ENCODE data around the gene ZNF76.
A peak's percentile ranks its signal among the peaks of the same experiment; 100 is the strongest.

The ZNF76 gene

DNA sequence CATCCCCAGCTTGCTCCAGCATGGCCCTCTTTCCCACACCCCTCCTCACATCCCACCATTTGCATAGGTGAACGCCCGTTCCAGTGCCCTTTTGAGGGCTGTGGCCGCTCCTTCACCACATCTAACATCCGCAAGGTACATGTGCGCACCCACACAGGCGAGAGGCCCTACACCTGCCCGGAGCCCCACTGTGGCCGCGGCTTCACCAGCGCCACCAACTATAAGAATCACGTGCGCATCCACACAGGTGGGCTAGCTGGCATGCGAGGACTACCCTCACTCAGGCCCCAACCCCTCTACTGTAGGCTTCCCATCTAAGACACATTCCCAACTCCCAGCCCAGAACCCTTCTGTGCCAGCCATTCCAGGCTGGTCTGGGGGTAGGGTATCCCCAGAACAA lies 32.0 kb downstream of the ZNF76 start:
- H3K9ac ChIP-seq (ENCODE audit: low read depth, low read length) = no peak overlapping the region
- no peak overlapping the region for H3K27ac ChIP-seq (ENCODE audit: low read depth, low read length)
- H3K9me3 ChIP-seq (ENCODE audit: control insufficient read depth, insufficient read depth, low read length) = no peaks in the 10 kb centered on the region
- H3K27me3 ChIP-seq (ENCODE audit: control insufficient read depth, insufficient read depth, low read length) = no peaks in the 10 kb centered on the region
- H3K4me3 ChIP-seq (ENCODE audit: low read depth, low read length) = no peak overlapping the region
- 0 out of 2 replicates have a peak, but pooled peaks cover 2% of the 10 kb centered on the region for H3K4me1 ChIP-seq (ENCODE audit: control insufficient read depth, insufficient read depth, low read length)
- peaks cover 59% of the 10 kb centered on the region for H3K36me3 ChIP-seq (ENCODE audit: control insufficient read depth, insufficient read depth, low read length)

DNA sequence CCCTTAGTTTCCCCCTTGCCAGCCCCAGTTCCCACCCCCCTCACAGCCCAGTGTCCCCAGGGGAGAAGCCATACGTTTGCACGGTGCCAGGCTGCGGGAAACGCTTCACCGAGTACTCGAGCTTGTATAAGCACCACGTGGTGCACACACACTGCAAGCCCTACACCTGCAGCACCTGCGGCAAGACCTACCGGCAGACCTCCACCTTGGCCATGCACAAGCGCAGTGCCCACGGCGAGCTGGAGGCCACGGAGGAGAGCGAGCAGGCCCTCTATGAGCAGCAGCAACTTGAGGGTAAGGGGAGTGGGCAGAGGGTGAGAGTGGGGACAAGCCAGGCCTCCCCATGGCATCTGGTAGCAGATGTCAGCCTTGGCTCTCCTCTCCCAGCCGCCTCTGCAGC lies 33.0 kb downstream of the ZNF76 start:
- 0 out of 2 replicates have a peak, but pooled peaks cover 2% of the 10 kb centered on the region for H3K4me1 ChIP-seq (ENCODE audit: control insufficient read depth, insufficient read depth, low read length)
- H3K9me3 ChIP-seq (ENCODE audit: control insufficient read depth, insufficient read depth, low read length) = no peaks in the 10 kb centered on the region
- no peak overlapping the region for H3K27ac ChIP-seq (ENCODE audit: low read depth, low read length)
- no peak overlapping the region for H3K9ac ChIP-seq (ENCODE audit: low read depth, low read length)
- H3K27me3 ChIP-seq (ENCODE audit: control insufficient read depth, insufficient read depth, low read length) = no peaks in the 10 kb centered on the region
- H3K4me3 ChIP-seq (ENCODE audit: low read depth, low read length) = no peak overlapping the region
- H3K36me3 ChIP-seq (ENCODE audit: control insufficient read depth, insufficient read depth, low read length) = peaks cover 49% of the 10 kb centered on the region

DNA sequence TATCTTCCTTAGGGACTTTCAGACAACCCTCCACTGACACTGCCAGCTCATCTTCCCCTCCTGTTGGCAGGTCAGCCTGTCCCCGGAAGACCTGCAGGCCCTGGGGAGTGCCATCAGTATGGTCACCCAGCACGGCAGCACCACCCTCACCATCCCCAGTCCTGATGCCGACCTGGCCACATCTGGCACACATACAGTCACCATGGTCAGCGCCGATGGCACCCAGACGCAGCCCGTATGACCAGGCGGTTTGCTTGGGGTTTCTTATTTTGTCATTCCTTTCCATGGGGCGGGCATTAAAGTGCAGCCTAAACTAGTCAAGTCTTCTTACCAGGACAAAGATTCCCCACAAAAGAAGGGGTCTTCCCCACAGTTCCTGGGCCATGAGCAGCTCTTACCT lies 34.1 kb downstream of the ZNF76 start:
- peaks cover 40% of the 10 kb centered on the region for H3K36me3 ChIP-seq (ENCODE audit: control insufficient read depth, insufficient read depth, low read length)

DNA sequence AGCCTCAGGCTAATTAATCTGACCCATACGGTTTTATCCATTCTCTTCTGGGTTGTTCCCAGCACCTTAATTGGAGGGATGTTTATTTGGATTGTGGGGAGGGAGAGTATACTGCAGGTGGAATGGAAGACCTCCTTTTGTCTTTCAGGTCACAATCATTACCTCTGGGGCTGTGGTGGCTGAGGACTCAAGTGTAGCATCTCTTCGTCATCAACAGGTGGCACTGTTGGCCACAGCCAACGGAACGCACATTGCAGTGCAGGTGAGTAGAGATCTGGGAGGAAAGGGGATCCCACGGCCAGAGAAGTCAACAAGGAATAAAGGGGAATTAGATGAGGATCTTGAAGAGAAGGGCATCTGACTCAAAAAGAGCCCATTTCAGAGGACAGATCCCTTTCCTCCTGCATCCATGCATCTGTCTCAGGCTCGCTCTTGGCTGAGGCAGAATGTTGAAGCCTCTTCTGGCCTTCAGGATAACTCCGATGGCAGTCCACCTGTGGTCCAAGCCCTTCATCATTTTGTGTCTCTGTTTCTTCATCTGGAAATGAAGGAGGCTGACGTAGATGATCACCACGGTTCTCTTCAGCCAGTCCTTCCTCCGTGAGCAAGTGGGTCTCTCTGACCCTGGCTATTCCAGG lies 34.9 kb downstream of the ZNF76 start:
- no peaks in the 10 kb centered on the region for H3K27me3 ChIP-seq (ENCODE audit: control insufficient read depth, insufficient read depth, low read length)
- no peak overlapping the region for H3K9ac ChIP-seq (ENCODE audit: low read depth, low read length)
- no peak overlapping the region for H3K4me3 ChIP-seq (ENCODE audit: low read depth, low read length)
- H3K9me3 ChIP-seq (ENCODE audit: control insufficient read depth, insufficient read depth, low read length) = no peaks in the 10 kb centered on the region
- no peak overlapping the region for H3K27ac ChIP-seq (ENCODE audit: low read depth, low read length)
- H3K4me1 ChIP-seq (ENCODE audit: control insufficient read depth, insufficient read depth, low read length) = peaks cover 6% of the 10 kb centered on the region; the same call in 1 of the 2 replicates
- H3K36me3 ChIP-seq (ENCODE audit: control insufficient read depth, insufficient read depth, low read length) = peaks cover 36% of the 10 kb centered on the region

More for the DNA sequence above, 34.1 kb downstream of the ZNF76 start:
- Histone ChIP-seq H3K9ac (ENCODE audit: low read depth, low read length) (no peak overlapping the region), H3K4me3 (ENCODE audit: low read depth, low read length) (no peak overlapping the region), H3K27ac (ENCODE audit: low read depth, low read length) (no peak overlapping the region), H3K9me3 (ENCODE audit: control insufficient read depth, insufficient read depth, low read length) (no peaks in the 10 kb centered on the region), H3K4me1 (ENCODE audit: control insufficient read depth, insufficient read depth, low read length) (peaks cover 6% of the 10 kb centered on the region; the same call in 1 of the 2 replicates), H3K27me3 (ENCODE audit: control insufficient read depth, insufficient read depth, low read length) (no peaks in the 10 kb centered on the region)

DNA sequence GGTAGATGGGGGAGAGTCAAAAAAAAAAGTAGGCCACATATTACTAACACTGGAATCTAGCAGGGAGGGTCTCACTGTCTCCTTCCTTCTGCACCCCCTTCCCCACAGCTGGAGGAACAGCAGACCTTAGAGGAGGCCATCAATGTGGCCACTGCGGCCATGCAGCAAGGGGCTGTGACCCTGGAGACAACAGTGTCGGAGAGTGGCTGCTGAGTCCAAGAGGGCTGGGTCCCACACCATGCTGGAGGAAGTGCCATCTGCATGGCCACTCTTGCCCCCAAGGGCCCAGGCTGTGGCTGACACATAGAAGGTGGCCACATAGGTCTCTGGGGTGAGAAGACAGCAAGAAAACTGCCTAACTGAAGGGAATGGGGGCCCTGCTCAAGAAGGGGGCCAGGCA lies 35.5 kb downstream of the ZNF76 start:
- H3K4me3 ChIP-seq (ENCODE audit: low read depth, low read length) = no peak overlapping the region
- peaks cover 32% of the 10 kb centered on the region for H3K36me3 ChIP-seq (ENCODE audit: control insufficient read depth, insufficient read depth, low read length)
- peaks cover 6% of the 10 kb centered on the region; the same call in 1 of the 2 replicates for H3K4me1 ChIP-seq (ENCODE audit: control insufficient read depth, insufficient read depth, low read length)
- H3K9ac ChIP-seq (ENCODE audit: low read depth, low read length) = no peak overlapping the region
- no peaks in the 10 kb centered on the region for H3K9me3 ChIP-seq (ENCODE audit: control insufficient read depth, insufficient read depth, low read length)
- no peaks in the 10 kb centered on the region for H3K27me3 ChIP-seq (ENCODE audit: control insufficient read depth, insufficient read depth, low read length)
- H3K27ac ChIP-seq (ENCODE audit: low read depth, low read length) = no peak overlapping the region

DNA sequence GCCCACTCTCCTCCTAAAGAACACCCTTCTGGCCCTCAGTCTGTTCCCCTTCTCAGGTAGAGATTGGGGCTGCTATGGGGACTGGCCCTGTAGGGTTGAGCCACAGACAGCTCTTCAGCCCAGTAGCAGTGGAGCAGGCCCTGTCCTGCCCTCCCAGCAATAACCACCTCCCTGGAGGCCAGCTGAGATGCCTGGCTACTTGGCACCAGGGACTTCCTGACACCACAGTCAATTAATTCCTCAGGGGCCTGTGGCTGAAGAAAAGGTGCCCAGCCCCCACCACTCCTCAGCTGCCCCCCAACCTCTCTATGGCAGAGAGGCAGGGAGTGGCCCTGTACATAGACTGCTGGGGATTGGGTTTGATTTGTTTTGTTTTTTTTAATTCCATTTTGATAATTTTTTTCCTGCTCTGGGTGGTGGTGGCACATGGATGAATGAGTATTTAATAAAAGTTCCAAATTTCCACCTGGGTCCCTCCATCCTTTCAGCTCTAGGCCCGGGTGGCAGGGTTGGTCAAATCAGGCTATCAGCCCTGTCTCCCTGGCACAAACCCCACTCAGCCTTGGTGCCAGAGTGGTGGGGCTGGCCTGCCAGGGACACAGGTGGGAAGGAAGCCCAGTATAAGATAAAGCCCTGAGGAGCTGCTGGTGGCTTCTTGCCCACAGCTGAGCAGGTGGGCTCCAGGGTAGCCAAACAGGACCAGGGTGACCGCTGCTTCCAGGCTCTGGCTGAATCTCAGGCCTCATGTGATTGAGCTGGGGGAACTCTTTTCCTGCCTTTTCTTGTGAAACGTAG lies 36.2 kb downstream of the ZNF76 start:
- Histone ChIP-seq H3K27ac (ENCODE audit: low read depth, low read length) (no peak overlapping the region), H3K27me3 (ENCODE audit: control insufficient read depth, insufficient read depth, low read length) (no peaks in the 10 kb centered on the region), H3K4me1 (ENCODE audit: control insufficient read depth, insufficient read depth, low read length) (peaks cover 6% of the 10 kb centered on the region; the same call in 1 of the 2 replicates), H3K9me3 (ENCODE audit: control insufficient read depth, insufficient read depth, low read length) (no peaks in the 10 kb centered on the region), H3K36me3 (ENCODE audit: control insufficient read depth, insufficient read depth, low read length) (peaks cover 25% of the 10 kb centered on the region), H3K9ac (ENCODE audit: low read depth, low read length) (no peak overlapping the region), H3K4me3 (ENCODE audit: low read depth, low read length) (no peak overlapping the region)

DNA sequence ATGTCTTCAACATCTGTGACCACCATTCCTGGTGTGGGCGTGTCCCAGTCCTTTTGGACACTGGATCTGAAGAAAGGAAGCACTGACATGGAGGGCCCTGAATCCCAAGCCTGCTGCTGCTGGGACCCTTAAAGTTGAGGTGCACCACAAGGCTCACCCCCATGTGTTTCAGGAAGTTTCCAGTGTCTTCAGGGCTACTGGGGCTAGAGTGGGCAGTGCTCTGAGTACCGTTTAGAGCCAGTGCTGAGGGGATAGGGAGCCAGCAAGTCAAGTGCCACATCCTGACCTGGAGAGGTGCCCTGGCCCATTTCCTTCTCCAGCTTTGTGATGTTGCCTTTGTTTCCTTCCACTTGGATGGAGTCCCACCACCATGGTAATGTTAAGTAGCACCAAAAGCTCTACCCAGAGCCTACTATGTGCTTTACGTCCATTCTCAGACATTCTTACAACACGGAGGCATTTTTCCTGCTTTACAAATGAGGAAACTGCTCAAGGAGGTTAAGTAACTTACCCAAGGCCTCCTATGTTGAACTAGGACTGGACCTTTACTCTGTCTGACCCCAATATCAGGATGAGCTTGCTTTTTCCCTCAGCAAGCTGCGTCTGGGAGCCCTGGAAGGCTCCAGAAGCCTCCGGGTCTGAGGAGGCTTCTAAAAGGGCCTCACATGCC lies 37.5 kb downstream of the ZNF76 start:
- no peaks in the 10 kb centered on the region for H3K9me3 ChIP-seq (ENCODE audit: control insufficient read depth, insufficient read depth, low read length)
- H3K4me1 ChIP-seq (ENCODE audit: control insufficient read depth, insufficient read depth, low read length) = peaks cover 6% of the 10 kb centered on the region; the same call in 1 of the 2 replicates
- no peak overlapping the region for H3K4me3 ChIP-seq (ENCODE audit: low read depth, low read length)
- peak overlapping the region; percentile 18 for H3K27ac ChIP-seq (ENCODE audit: low read depth, low read length)
- no peaks in the 10 kb centered on the region for H3K27me3 ChIP-seq (ENCODE audit: control insufficient read depth, insufficient read depth, low read length)
- H3K9ac ChIP-seq (ENCODE audit: low read depth, low read length) = no peak overlapping the region
- H3K36me3 ChIP-seq (ENCODE audit: control insufficient read depth, insufficient read depth, low read length) = peaks cover 15% of the 10 kb centered on the region

DNA sequence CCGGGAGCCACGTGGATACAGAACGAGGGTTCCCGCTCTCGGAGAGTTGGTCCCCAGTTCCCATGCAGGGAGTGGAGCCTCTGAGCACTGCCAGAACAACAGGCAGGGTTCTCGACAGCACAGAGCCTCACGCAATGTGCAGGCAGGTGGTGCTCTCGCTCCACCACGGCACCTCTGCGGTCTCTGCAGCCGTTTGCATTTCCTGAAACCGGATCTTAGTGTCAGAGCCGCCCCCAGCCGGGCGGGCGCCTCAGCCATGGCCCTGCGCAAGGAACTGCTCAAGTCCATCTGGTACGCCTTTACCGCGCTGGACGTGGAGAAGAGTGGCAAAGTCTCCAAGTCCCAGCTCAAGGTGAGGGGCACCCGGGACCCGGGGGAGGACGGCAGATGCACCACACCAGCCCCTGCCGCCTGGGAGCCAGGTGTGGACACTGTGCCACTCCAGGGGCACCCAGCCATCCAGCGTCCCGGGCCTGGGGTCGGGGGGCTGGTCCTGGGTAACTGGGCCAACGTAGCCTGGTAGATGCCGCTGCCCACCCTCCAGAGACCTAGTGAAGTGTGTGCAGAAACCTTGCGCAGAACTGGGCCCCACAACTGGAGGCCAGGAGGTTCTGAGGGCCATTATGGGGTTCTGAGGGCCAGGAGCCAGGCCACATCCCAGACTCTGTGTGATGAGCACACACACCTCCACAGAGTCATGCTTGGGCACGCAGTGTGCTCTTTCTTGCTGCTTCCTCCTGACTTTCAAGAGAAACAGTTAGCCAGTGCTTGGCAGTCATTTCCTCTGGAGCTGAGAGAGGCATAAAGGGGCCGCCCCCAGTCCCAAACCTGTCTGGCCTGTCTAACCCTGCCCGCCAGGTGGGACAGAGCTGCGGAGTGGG lies 38.3 kb downstream of the ZNF76 start, which contains the start of gene DEF6:
Gene DEF6 (plus strand): TSS at position 218 of the 881 bp plus-strand sequence. CDS start 39 bp downstream, at position 257.
- H3K4me1 ChIP-seq (ENCODE audit: control insufficient read depth, insufficient read depth, low read length) = peaks cover 9% of the 10 kb centered on the region
- peak within 1 kb of the TSS; percentile 19; the same call in 1 of the 2 replicates for H3K4me3 ChIP-seq (ENCODE audit: low read depth, low read length)
- no peaks in the 10 kb centered on the region for H3K27me3 ChIP-seq (ENCODE audit: control insufficient read depth, insufficient read depth, low read length)
- H3K36me3 ChIP-seq (ENCODE audit: control insufficient read depth, insufficient read depth, low read length) = peaks cover 10% of the 10 kb centered on the region
- peak within 1 kb of the TSS; percentile 18 for H3K27ac ChIP-seq (ENCODE audit: low read depth, low read length)
- H3K9ac ChIP-seq (ENCODE audit: low read depth, low read length) = no peak within 1 kb of the TSS
- H3K9me3 ChIP-seq (ENCODE audit: control insufficient read depth, insufficient read depth, low read length) = no peaks in the 10 kb centered on the region

DNA sequence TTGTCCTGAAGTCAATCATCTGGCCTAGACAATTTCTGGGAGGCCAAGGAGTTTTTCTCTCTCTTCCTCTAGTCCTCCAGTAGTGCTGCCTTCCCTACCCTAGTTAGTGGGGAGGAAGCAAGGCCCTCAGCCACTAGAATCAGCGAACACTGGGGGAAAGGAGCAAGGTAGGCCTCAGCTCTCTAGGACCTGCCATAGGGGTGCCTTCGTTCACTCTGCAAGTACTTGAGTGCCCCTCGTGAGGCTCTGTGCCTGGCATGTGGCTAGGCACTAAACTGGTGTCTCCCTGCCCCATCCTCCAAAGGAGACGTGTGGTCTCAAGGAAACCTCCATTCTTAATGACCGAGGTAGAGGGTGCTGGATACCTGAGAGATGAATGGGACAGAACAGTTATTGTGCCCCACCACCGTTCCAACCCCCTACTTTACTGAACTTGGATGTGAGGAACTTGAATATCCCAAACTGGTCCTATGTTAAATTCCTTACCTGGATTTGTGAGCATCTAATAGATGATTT lies 39.1 kb downstream of the ZNF76 start:
- no peak overlapping the region for H3K9ac ChIP-seq (ENCODE audit: low read depth, low read length)
- peaks cover 14% of the 10 kb centered on the region for H3K4me1 ChIP-seq (ENCODE audit: control insufficient read depth, insufficient read depth, low read length)

DNA sequence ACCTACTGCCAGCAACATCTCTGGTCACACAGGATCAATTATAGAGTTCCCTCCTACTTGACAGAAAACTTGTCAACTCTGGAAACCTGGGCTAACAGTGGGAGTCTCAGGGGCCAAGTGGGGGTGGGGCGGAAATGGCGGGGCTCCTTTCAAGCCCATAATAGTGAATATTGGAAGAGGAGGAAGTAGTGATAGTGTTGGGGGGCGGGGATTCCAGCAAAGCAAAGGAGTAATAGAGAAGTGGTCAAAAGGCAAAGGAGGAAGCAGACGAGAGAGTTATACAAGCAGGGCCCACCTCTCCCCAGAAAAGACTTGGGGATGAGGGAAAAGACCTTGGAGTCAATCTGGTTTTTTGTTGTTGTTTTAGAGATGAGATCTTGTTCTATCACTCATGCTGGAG lies 40.1 kb downstream of the ZNF76 start:
- no peak overlapping the region for H3K27ac ChIP-seq (ENCODE audit: low read depth, low read length)
- H3K9ac ChIP-seq (ENCODE audit: low read depth, low read length) = no peak overlapping the region
- H3K4me1 ChIP-seq (ENCODE audit: control insufficient read depth, insufficient read depth, low read length) = peaks cover 12% of the 10 kb centered on the region
- no peak overlapping the region for H3K4me3 ChIP-seq (ENCODE audit: low read depth, low read length)
- H3K9me3 ChIP-seq (ENCODE audit: control insufficient read depth, insufficient read depth, low read length) = no peaks in the 10 kb centered on the region
- H3K27me3 ChIP-seq (ENCODE audit: control insufficient read depth, insufficient read depth, low read length) = no peaks in the 10 kb centered on the region
- H3K36me3 ChIP-seq (ENCODE audit: control insufficient read depth, insufficient read depth, low read length) = peaks cover 5% of the 10 kb centered on the region; the same call in 1 of the 2 replicates

More for the DNA sequence above, 39.1 kb downstream of the ZNF76 start:
- Histone ChIP-seq H3K36me3 (ENCODE audit: control insufficient read depth, insufficient read depth, low read length) (peaks cover 5% of the 10 kb centered on the region; the same call in 1 of the 2 replicates), H3K27me3 (ENCODE audit: control insufficient read depth, insufficient read depth, low read length) (no peaks in the 10 kb centered on the region), H3K9me3 (ENCODE audit: control insufficient read depth, insufficient read depth, low read length) (no peaks in the 10 kb centered on the region), H3K27ac (ENCODE audit: low read depth, low read length) (no peak overlapping the region), H3K4me3 (ENCODE audit: low read depth, low read length) (no peak overlapping the region)
